ENCODE results near the gene DALRD3.

Gene DALRD3

DNA sequence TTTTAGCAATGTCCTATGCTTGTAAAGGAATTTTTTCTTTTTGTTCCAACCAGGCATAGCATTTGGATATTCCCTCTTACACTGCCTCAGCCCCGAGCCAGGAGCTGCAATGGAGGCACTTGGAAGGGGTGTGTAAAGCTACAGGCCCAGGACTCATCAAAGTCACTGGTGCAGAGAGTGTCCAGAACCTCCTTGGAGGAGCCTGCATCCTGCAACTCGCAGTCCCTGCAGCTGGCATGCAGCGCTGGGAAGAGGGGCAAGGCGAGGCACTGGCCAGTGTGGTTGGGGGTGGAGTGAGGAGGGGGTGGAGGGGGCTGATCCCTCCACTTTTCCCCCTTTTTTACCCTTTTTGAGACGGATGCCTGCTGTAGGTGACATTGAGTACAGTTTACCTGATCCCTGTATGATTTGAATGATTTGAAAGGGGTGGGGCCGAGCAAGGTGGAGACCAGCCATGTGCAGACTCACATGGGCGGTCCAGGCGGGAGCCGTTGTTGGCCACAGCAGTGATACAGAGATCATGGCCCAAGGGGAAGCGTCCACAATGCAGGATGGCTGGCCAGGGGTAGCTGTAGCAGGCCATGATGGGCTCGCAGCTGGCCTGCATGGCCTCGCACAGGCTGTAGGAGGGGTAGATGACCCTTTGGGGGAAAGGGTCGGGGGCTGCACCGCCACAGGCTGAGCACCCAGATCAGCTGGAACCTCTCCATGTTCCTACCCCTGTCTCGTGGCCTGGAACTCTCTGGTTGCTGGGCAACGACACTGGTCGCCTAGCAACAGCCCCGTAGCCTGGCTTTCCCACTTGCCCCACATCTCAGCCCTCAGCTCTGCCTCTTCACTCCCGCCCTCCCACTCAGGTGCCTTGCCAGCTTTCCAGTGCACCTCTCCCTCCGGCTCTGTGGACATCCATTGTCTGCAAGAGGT lies 20.4 kb downstream of the DALRD3 start:
- in situ Hi-C loops (cut with MboI; ENCODE audit: low pct_unique_long_range_greater_than_20kb, low sequenced_read_pairs, unreplicated experiment): no loop called here
- no peak for DNase-seq (ENCODE audit: low spot score)
- TF ChIP-seq, protein P1, sequence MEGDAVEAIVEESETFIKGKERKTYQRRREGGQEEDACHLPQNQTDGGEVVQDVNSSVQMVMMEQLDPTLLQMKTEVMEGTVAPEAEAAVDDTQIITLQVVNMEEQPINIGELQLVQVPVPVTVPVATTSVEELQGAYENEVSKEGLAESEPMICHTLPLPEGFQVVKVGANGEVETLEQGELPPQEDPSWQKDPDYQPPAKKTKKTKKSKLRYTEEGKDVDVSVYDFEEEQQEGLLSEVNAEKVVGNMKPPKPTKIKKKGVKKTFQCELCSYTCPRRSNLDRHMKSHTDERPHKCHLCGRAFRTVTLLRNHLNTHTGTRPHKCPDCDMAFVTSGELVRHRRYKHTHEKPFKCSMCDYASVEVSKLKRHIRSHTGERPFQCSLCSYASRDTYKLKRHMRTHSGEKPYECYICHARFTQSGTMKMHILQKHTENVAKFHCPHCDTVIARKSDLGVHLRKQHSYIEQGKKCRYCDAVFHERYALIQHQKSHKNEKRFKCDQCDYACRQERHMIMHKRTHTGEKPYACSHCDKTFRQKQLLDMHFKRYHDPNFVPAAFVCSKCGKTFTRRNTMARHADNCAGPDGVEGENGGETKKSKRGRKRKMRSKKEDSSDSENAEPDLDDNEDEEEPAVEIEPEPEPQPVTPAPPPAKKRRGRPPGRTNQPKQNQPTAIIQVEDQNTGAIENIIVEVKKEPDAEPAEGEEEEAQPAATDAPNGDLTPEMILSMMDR (IDR thresholded peaks at IDR 0.05; ENCODE audit: extremely low read depth, insufficient read depth, missing control alignments): no peak

- DNase-seq (ENCODE audit: low spot score): no peak
- in situ Hi-C loops (cut with MboI; ENCODE audit: low pct_unique_long_range_greater_than_20kb, low sequenced_read_pairs, unreplicated experiment): no loop called here
- TF ChIP-seq, protein P1 (IDR thresholded peaks at IDR 0.05; ENCODE audit: extremely low read depth, insufficient read depth, missing control alignments): no peak
Observed at GRCh38 chr3:48997102-48997635, 21.2 kb downstream of the DALRD3 start.

DNA sequence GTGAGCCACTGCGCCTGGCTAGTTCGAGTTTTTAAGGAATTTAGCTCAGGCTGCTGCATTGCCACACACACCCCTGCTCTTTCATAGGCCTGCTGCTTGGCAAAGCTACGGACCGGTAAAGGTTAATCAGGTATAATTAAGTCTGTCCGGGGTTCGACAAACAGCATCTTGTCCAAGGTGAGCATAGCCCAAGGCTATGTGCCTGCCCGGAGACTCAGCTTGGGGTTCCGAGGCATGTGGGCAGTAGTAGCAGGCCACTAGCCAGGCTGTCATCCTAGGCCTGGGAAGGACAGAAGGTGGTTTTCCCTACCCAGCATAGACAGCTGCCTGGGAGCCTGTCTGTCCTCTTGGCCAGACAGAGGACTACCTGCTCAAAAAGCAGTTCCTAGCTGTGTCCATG lies 21.7 kb downstream of the DALRD3 start:
- DNase-seq (ENCODE audit: low spot score): no peak
- in situ Hi-C loops (cut with MboI; ENCODE audit: low pct_unique_long_range_greater_than_20kb, low sequenced_read_pairs, unreplicated experiment): no loop called here
- TF ChIP-seq, protein P1 (IDR thresholded peaks at IDR 0.05; ENCODE audit: extremely low read depth, insufficient read depth, missing control alignments): no peak

DNA sequence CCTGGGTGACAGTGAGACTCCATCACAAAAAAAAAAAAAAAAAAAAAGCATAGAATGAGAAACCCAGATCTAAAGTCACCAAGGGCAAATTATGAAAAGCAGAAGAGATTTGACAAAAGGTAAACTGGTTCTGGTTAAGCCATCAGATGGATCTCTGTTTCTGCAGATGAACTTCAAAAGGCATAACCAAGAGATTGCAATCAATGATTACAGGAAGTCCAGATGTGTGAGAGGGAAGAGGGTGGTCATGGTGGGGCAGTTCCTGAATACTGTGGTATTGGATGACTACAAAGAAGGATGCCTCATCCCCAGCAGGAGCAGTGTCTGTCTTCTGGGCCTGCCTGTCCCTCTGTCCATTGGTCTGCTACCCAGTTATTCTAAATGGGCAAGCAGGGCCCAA lies 24.5 kb downstream of the DALRD3 start:
- no peak for DNase-seq (ENCODE audit: low spot score)
- in situ Hi-C loops (cut with MboI; ENCODE audit: low pct_unique_long_range_greater_than_20kb, low sequenced_read_pairs, unreplicated experiment): no loop called here
- TF ChIP-seq, protein P1 (IDR thresholded peaks at IDR 0.05; ENCODE audit: extremely low read depth, insufficient read depth, missing control alignments): no peak

DNA sequence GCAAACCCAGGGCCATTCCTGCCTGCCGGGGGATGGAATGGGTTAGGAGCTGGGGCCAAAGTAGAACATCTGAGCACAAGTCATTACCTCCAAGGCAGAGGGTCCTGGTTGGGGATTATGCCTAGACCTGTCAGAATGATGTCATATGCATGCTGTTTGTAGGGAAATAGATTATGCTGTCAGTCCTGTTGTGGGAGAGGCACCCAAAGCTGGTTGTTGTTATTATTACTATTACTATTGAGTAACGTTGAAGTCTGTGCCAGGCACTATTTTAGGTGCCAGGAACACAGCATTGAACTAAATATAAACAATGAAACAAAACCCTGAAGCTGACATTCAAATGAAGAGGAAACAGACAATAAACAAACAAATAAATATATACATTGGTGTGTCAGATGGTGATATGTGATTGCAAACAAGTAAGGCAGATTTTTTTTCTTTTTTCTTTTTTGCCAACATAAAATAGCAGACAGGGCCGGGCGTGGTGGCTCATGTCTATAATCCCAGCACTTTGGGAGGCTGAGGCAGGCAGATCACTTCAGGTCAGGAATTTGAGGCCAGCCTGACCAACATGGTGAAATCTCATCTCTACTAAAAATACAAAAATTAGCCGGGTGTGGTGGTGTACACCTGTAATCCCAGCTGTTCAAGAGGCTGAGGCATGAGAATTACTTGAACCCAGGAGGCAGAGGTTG lies 26.4 kb downstream of the DALRD3 start:
- no peak for DNase-seq (ENCODE audit: low spot score)
- in situ Hi-C loops (cut with MboI; ENCODE audit: low pct_unique_long_range_greater_than_20kb, low sequenced_read_pairs, unreplicated experiment): no loop called here
- TF ChIP-seq, protein P1 (IDR thresholded peaks at IDR 0.05; ENCODE audit: extremely low read depth, insufficient read depth, missing control alignments): no peak

GRCh38 chr3:48990636-48991469 lies 27.5 kb downstream of the DALRD3 start:
- in situ Hi-C loops (cut with MboI; ENCODE audit: low pct_unique_long_range_greater_than_20kb, low sequenced_read_pairs, unreplicated experiment): no loop called here
- TF ChIP-seq, protein P1 (IDR thresholded peaks at IDR 0.05; ENCODE audit: extremely low read depth, insufficient read depth, missing control alignments): no peak
- DNase-seq (ENCODE audit: low spot score): no peak
